ENCODE measurements around the gene TRRAP. TPM values are rescaled to one million over a fixed set of nuclear protein-coding genes. Genes with fewer than 3 reads are reported as not detected.

The TRRAP gene
- total RNA-seq, 1 donor from 2014 or later, result 30.4 TPM

DNA sequence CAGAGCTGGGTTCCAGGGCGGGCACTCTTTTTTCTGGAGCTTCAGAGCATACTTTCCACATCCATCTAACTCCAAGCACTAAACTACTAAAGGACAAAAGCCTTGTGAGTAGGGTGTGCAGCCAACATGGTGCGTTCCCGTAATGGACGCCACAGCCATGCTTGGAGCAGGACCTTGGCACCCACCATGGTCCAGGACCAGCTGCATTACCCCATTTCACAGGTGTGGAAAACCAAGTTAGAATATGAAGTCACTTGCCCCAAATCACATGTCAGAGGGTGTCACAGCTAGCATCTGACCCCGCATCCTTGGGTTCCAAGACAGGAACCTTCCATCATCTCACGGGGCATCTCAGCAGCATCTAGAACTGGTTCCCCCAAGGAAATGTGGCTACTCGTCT is 153.2 kb downstream of the TRRAP start:
- H3K27me3 Mint-ChIP-seq (ENCODE audit: low read depth), result no peaks in the 10 kb centered on the region
- no peak overlapping the region for H3K4me3 Mint-ChIP-seq (ENCODE audit: unreplicated experiment)
- peaks cover 56% of the 10 kb centered on the region for H3K36me3 Mint-ChIP-seq (ENCODE audit: low read depth)
- H3K27ac Mint-ChIP-seq (ENCODE audit: unreplicated experiment), result peak overlapping the region; percentile 83
- no peaks in the 10 kb centered on the region for H3K9me3 Mint-ChIP-seq (ENCODE audit: low read depth)
- peaks cover 39% of the 10 kb centered on the region for H3K4me1 Mint-ChIP-seq (ENCODE audit: low read depth)
- DNase-seq (ENCODE audit: low spot score), result no peak
- no peak for TF ChIP-seq CTCF (IDR thresholded peaks at IDR 0.05)

GRCh38 chr7:99032928-99033327 is 154.6 kb downstream of the TRRAP start:
- Mint-ChIP-seq H3K9me3 (ENCODE audit: low read depth) (no peaks in the 10 kb centered on the region), H3K4me3 (ENCODE audit: unreplicated experiment) (no peak overlapping the region), H3K36me3 (ENCODE audit: low read depth) (peaks cover 62% of the 10 kb centered on the region), H3K27me3 (ENCODE audit: low read depth) (no peaks in the 10 kb centered on the region), H3K27ac (ENCODE audit: unreplicated experiment) (no peak overlapping the region), H3K4me1 (ENCODE audit: low read depth) (peaks cover 29% of the 10 kb centered on the region)
- TF ChIP-seq CTCF (IDR thresholded peaks at IDR 0.05), result no peak
- no peak for DNase-seq (ENCODE audit: low spot score)

DNA sequence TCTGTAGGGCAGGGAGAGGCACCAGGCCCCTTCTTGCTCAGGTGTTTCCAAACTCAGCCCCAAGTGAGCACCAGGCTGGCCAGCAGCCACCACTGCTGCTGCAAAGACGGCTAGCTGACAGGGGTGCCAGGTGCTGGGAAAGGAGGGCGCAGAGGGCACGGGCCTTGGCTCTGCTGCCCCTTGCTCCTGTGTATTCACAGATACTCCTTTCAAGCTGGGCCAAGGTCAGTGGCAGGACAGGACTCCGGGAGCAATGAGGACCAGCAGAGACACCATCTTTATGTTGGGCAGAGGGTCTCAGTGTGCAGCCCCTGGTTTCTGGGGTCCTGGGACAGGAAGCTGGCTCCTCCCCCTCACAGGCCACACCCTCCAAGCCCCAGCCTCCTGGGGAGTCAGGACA is 155.4 kb downstream of the TRRAP start:
- no peaks in the 10 kb centered on the region for H3K9me3 Mint-ChIP-seq (ENCODE audit: low read depth)
- H3K27ac Mint-ChIP-seq (ENCODE audit: unreplicated experiment), result peak overlapping the region; percentile 22
- H3K4me1 Mint-ChIP-seq (ENCODE audit: low read depth), result peaks cover 26% of the 10 kb centered on the region
- no peak overlapping the region for H3K4me3 Mint-ChIP-seq (ENCODE audit: unreplicated experiment)
- no peak for DNase-seq (ENCODE audit: low spot score)
- H3K36me3 Mint-ChIP-seq (ENCODE audit: low read depth), result peaks cover 61% of the 10 kb centered on the region
- TF ChIP-seq CTCF (IDR thresholded peaks at IDR 0.05), result no peak
- H3K27me3 Mint-ChIP-seq (ENCODE audit: low read depth), result no peaks in the 10 kb centered on the region

DNA sequence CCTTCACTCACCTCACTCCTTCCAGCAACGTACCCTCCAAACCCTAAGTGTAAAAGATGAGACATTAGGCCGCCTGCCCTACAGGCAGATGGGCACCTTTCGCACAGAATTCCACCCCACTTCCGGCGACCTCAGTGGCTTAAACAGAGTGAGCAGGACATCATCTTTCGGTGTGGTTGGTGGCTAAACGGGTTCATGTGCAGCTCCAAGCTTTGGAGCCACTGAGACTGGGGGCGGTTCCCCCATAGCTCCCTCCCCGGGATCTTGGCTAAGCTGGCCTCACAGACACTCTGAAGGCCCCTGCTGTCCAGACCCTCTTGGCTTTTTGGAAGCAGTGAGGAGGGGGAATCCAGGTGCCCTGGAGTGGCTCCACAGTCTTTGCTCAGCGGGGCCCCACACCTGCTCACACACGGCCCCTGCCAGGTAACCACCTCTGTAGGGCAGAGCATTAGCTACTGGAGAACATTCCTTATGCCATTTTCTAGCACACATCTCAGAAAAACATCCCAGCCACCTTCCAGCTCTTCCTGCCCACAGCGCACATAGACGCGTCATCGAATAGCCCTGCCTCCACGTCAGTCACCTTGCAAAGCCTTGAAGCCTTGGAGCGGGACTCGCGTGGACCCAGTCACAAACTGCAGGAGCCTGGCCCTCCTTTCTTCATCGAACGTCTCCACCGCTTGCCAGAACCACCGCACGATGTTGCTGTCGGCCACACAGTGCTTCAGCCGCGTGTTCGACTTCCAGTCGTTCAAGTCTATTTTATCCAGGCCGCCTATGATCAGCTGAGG is 156.8 kb downstream of the TRRAP start:
- no peak for TF ChIP-seq CTCF (IDR thresholded peaks at IDR 0.05)
- DNase-seq (ENCODE audit: low spot score), result no peak
- Mint-ChIP-seq H3K4me1 (ENCODE audit: low read depth) (peaks cover 20% of the 10 kb centered on the region), H3K4me3 (ENCODE audit: unreplicated experiment) (no peak overlapping the region), H3K27ac (ENCODE audit: unreplicated experiment) (peak overlapping the region; percentile 49), H3K27me3 (ENCODE audit: low read depth) (no peaks in the 10 kb centered on the region), H3K36me3 (ENCODE audit: low read depth) (peaks cover 57% of the 10 kb centered on the region), H3K9me3 (ENCODE audit: low read depth) (no peaks in the 10 kb centered on the region)

GRCh38 chr7:99035723-99036545 is 157.6 kb downstream of the TRRAP start:
- Mint-ChIP-seq H3K27ac (ENCODE audit: unreplicated experiment) (no peak overlapping the region), H3K4me3 (ENCODE audit: unreplicated experiment) (no peak overlapping the region)

More at GRCh38 chr7:99035723-99036545, 157.6 kb downstream of the TRRAP start:
- Mint-ChIP-seq H3K4me1 (ENCODE audit: low read depth) (peaks cover 20% of the 10 kb centered on the region), H3K36me3 (ENCODE audit: low read depth) (peaks cover 60% of the 10 kb centered on the region), H3K27me3 (ENCODE audit: low read depth) (no peaks in the 10 kb centered on the region), H3K9me3 (ENCODE audit: low read depth) (no peaks in the 10 kb centered on the region)
- DNase-seq (ENCODE audit: low spot score), result no peak
- no peak for TF ChIP-seq CTCF (IDR thresholded peaks at IDR 0.05)

Measured in chondrocyte (in vitro differentiated cells).